GM19438 (cell line): ENCODE measurements around the gene CSNK2A3.
"Not testable (repeated sequence)": the region's sequence is repeated elsewhere in the genome, so short reads cannot be mapped to it uniquely, and the experiment has no call there.

Source experiments
- ATAC-seq: cut with Tn5 transposase; IDR thresholded peaks from one replicate; pipeline ENCODE4 v1.9.1; 2021; ENCODE audit warnings: low read depth; ENCODE audit not compliant: unreplicated experiment

Gene CSNK2A3

GRCh38 chr11:11352878-11353277, at the start of gene CSNK2A3:
TSS of gene CSNK2A3 (minus strand) at chr11:11353250. CDS start at chr11:11353119, 131 bp downstream.
- ATAC-seq = not testable (repeated sequence)

- ATAC-seq = no peak
Observed at GRCh38 chr11:11401960-11402535, 49.0 kb upstream of the CSNK2A3 start.

- no peak for ATAC-seq
Observed at GRCh38 chr11:11400635-11401232, 47.7 kb upstream of the CSNK2A3 start.

GRCh38 chr11:11400121-11400520, 47.1 kb upstream of the CSNK2A3 start:
- ATAC-seq = no peak

- no peak for ATAC-seq
Observed at GRCh38 chr11:11397781-11398180, 44.7 kb upstream of the CSNK2A3 start.

- no peak for ATAC-seq
Observed at GRCh38 chr11:11397036-11397415, 44.0 kb upstream of the CSNK2A3 start.

GRCh38 chr11:11396301-11397035, 43.4 kb upstream of the CSNK2A3 start:
- ATAC-seq = no peak

GRCh38 chr11:11395126-11395525, 42.1 kb upstream of the CSNK2A3 start:
- ATAC-seq = no peak

- ATAC-seq = no peak
Observed at GRCh38 chr11:11394241-11394640, 41.2 kb upstream of the CSNK2A3 start.

- no peak for ATAC-seq
Observed at GRCh38 chr11:11391796-11392463, 38.9 kb upstream of the CSNK2A3 start.

GRCh38 chr11:11391169-11391568, 38.1 kb upstream of the CSNK2A3 start:
- no peak for ATAC-seq

- no peak for ATAC-seq
Observed at GRCh38 chr11:11390068-11390771, 37.2 kb upstream of the CSNK2A3 start.

GRCh38 chr11:11389238-11389637, 36.2 kb upstream of the CSNK2A3 start:
- ATAC-seq = no peak

GRCh38 chr11:11387622-11388305, 34.7 kb upstream of the CSNK2A3 start:
- ATAC-seq = no peak

- no peak for ATAC-seq
Observed at GRCh38 chr11:11387207-11387606, 34.2 kb upstream of the CSNK2A3 start.

- no peak for ATAC-seq
Observed at GRCh38 chr11:11384829-11385228, 31.8 kb upstream of the CSNK2A3 start.

GRCh38 chr11:11383995-11384394, 30.9 kb upstream of the CSNK2A3 start:
- ATAC-seq = no peak

- no peak for ATAC-seq
Observed at GRCh38 chr11:11382858-11383532, 29.9 kb upstream of the CSNK2A3 start.

GRCh38 chr11:11381471-11382105, 28.5 kb upstream of the CSNK2A3 start:
- no peak for ATAC-seq
